IMR-90 (cell line): ENCODE measurements around the gene PTS. TPM values are rescaled to one million over a fixed set of nuclear protein-coding genes. Genes with fewer than 3 reads are reported as not detected.

ENCODE experiments used
- ATAC-seq: fragments of 200-7000 bp; cut with Tn5 transposase; 2 replicates; pipeline ENCODE4 v1.9.1; 2020; ENCODE audit warnings: low read depth, mild to moderate bottlenecking, moderate library complexity
- BruUV-seq: library from RNA; stranded (reverse); fragments of 400-500 nt; replicated peaks from 2 replicates; lab custom pipeline; 2021; lab: Mats Ljungman, UMichigan
- CTCF ChIA-PET: fragments of 300-600 bp; formaldehyde crosslinking; extraction: SDS; loops from one replicate; lab custom pipeline; 2021; ENCODE audit warnings: antibody characterized with exemption; lab: Yijun Ruan, JAX
- POLR2A ChIA-PET: fragments of 300-600 bp; sonication (Branson Sonifier 250); formaldehyde crosslinking; loops from one replicate; lab custom pipeline; 2022; ENCODE audit warnings: antibody characterized with exemption; ENCODE audit not compliant: unreplicated experiment; lab: Charles Lee
- DNase-seq: peaks from one replicate; pipeline ENCODE4 v3.0.0; 2013
- H2AFZ ChIP-seq: replicated peaks from 2 replicates; pipeline ENCODE3; 2013; ENCODE audit warnings: low read length, mild to moderate bottlenecking; ENCODE audit not compliant: poor library complexity
- H2AK5ac ChIP-seq: 2 replicates; pipeline ENCODE4 v1.6.1; 2013; ENCODE audit warnings: low read depth, low read length, inconsistent platforms
- H2AK9ac ChIP-seq: replicated peaks from 2 replicates; pipeline ENCODE3; 2013; ENCODE audit warnings: mild to moderate bottlenecking, low read depth, low read length, moderate library complexity; ENCODE audit not compliant: poor library complexity
- H2BK120ac ChIP-seq: 2 replicates; pipeline ENCODE4 v1.6.1; 2013; ENCODE audit warnings: low read depth, low read length, inconsistent platforms
- H2BK15ac ChIP-seq: 3 replicates; pipeline ENCODE4 v1.6.1; 2013; ENCODE audit warnings: low read depth, low read length, inconsistent platforms
- H2BK20ac ChIP-seq: 2 replicates; pipeline ENCODE4 v1.6.1; 2013; ENCODE audit warnings: low read depth, mild to moderate bottlenecking, inconsistent platforms, low read length, moderate library complexity
- H2BK5ac ChIP-seq: 2 replicates; pipeline ENCODE4 v1.6.1; 2013; ENCODE audit warnings: mild to moderate bottlenecking, low read depth, low read length, inconsistent platforms; ENCODE audit not compliant: poor library complexity, severe bottlenecking
- H3K14ac ChIP-seq: replicated peaks from 2 replicates; pipeline ENCODE4 v1.6.1; 2013; ENCODE audit warnings: low read depth, low read length, inconsistent platforms
- H3K18ac ChIP-seq: 2 replicates; pipeline ENCODE4 v1.6.1; 2013; ENCODE audit warnings: low read depth, low read length, control low read depth
- H3K23ac ChIP-seq: 2 replicates; pipeline ENCODE4 v1.6.1; 2013; ENCODE audit warnings: low read depth, low read length, inconsistent platforms
- H3K27ac ChIP-seq: 2 replicates; pipeline ENCODE4 v1.5.1; 2013; ENCODE audit warnings: mild to moderate bottlenecking, control low read depth, low read length; ENCODE audit not compliant: insufficient read depth
- H3K27me3 ChIP-seq: 2 replicates; pipeline ENCODE4 v1.6.1; 2013; ENCODE audit warnings: low read length; ENCODE audit not compliant: control insufficient read depth, insufficient read depth
- H3K36me3 ChIP-seq: 2 replicates; pipeline ENCODE4 v1.6.1; 2013; ENCODE audit warnings: low read length, mixed read lengths; ENCODE audit not compliant: control insufficient read depth, insufficient read depth
- H3K4ac ChIP-seq: 2 replicates; pipeline ENCODE4 v1.6.1; 2013; ENCODE audit warnings: low read depth, low read length, inconsistent platforms
- H3K4me1 ChIP-seq: 2 replicates; pipeline ENCODE4 v1.6.1; 2013; ENCODE audit warnings: low read length, mixed read lengths; ENCODE audit not compliant: control insufficient read depth, insufficient read depth
- H3K4me2 ChIP-seq: 2 replicates; pipeline ENCODE4 v1.6.1; 2013; ENCODE audit warnings: low read depth, mild to moderate bottlenecking, control low read depth, low read length, moderate library complexity
- H3K4me3 ChIP-seq: 2 replicates; pipeline ENCODE4 v1.5.1; 2013; ENCODE audit warnings: low read depth, mild to moderate bottlenecking, control low read depth, low read length, moderate library complexity; ENCODE audit not compliant: insufficient read depth
- H3K56ac ChIP-seq: 2 replicates; pipeline ENCODE4 v1.6.1; 2013; ENCODE audit warnings: low read length, inconsistent platforms; ENCODE audit not compliant: insufficient read depth; ENCODE audit errors: extremely low read depth
- H3K79me1 ChIP-seq, 2 experiments: 2 replicates each; pipeline ENCODE4 v1.6.1; 2013; ENCODE audit warnings: low read length in 2 of 2, inconsistent platforms in 1 of 2, low read depth in 1 of 2
- H3K9ac ChIP-seq: 2 replicates; pipeline ENCODE4 v1.6.1; 2013; ENCODE audit warnings: low read depth, low read length, control low read depth
- H3K9me1 ChIP-seq: 2 replicates; pipeline ENCODE4 v1.6.1; 2013; ENCODE audit warnings: low read length, inconsistent platforms; ENCODE audit not compliant: insufficient read depth
- H3K9me3 ChIP-seq: 2 replicates; pipeline ENCODE4 v1.6.1; 2013; ENCODE audit warnings: low read length; ENCODE audit not compliant: control insufficient read depth, insufficient read depth
- H4K20me1 ChIP-seq: 2 replicates; pipeline ENCODE4 v1.6.1; 2013; ENCODE audit warnings: low read length, inconsistent platforms; ENCODE audit not compliant: insufficient read depth
- H4K5ac ChIP-seq: 2 replicates; pipeline ENCODE4 v1.6.1; 2013; ENCODE audit warnings: mild to moderate bottlenecking, low read depth, low read length, control low read depth
- H4K8ac ChIP-seq, 2 experiments: 2 replicates each; pipeline ENCODE4 v1.6.1; 2013; ENCODE audit warnings: low read depth in 2 of 2, low read length in 2 of 2, control low read depth in 1 of 2, inconsistent platforms in 1 of 2
- H4K91ac ChIP-seq: 2 replicates; pipeline ENCODE4 v1.6.1; 2013; ENCODE audit warnings: low read depth, low read length, inconsistent platforms; ENCODE audit not compliant: insufficient read depth
- CTCF ChIP-seq: conservative IDR thresholded peaks from 2 replicates; pipeline ENCODE4 v1.5.1; 2012; ENCODE audit warnings: mild to moderate bottlenecking, low read depth, low read length, improper control_type of control experiment
- FOS ChIP-seq: fragments of 150-350 bp; IDR thresholded peaks from 2 replicates; pipeline ENCODE4 v1.6.1; 2016; ENCODE audit warnings: low read depth, low read length
- MXI1 ChIP-seq: IDR thresholded peaks from 2 replicates; pipeline ENCODE4 v1.6.1; 2012; ENCODE audit warnings: low read depth, mild to moderate bottlenecking, low read length, moderate library complexity, borderline replicate concordance
- POLR2A ChIP-seq: IDR thresholded peaks from 2 replicates; pipeline ENCODE4 v1.6.1; 2012; ENCODE audit warnings: mild to moderate bottlenecking, low read depth, low read length
- RFX5 ChIP-seq: IDR thresholded peaks from 2 replicates; pipeline ENCODE4 v1.8.0; 2012; ENCODE audit warnings: low read depth, mild to moderate bottlenecking, low read length, moderate library complexity
- WGBS, 2 experiments: methylation state at CpG; one replicate each; pipeline versions ENCODE4 v1.1.5 to v1.1.7; 2013; ENCODE audit warnings: missing lambda C conversion rate in 2 of 2; ENCODE audit not compliant: insufficient read length in 1 of 2; ENCODE audit errors: extremely low coverage in 2 of 2; 5-methylcytosine and 5-hydroxymethylcytosine counted together
- dilution Hi-C: fragments of 300-500 bp; cut with HindIII; formaldehyde crosslinking; loops from one replicate; pipeline ENCODE4 v1.14.3; 2018; ENCODE audit warnings: low sequenced_read_pairs; ENCODE audit not compliant: unreplicated experiment
- in situ Hi-C: fragments of 300-500 bp; cut with MboI; formaldehyde crosslinking; loops from 3 replicates; pipeline ENCODE4 v1.14.3; 2019; ENCODE audit warnings: low sequenced_read_pairs, inconsistent platforms, mixed read lengths
- intact Hi-C: fragments of 100-400 bp; cut with micrococcal nuclease; formaldehyde crosslinking; loops from 2 replicates; pipeline ENCODE4 v1.10.0; 2022
- polyA plus RNA-seq, 3 experiments: library from polyadenylated mRNA; depleted of rRNA; stranded (reverse); fragments of >200 nt; gene quantifications; 2 replicates each; pipeline ENCODE4 v1.2.3, GENCODE V29; 2012; ENCODE audit warnings: low replicate concordance in 1 of 3
- total RNA-seq: library from RNA; depleted of rRNA; stranded (reverse); fragments of >200 nt; gene quantifications from 2 replicates; pipeline ENCODE4 v1.2.3, GENCODE V29; 2012

The PTS gene
- total and polyA plus RNA-seq, 2 of the 4 experiments (the other 2 are of a cell fraction): 21.0 to 51.8 TPM

GRCh38 chr11:112270551-112271180 lies 44.4 kb downstream of the PTS start:
- ATAC-seq (no peak), DNase-seq (no peak)
- H3K23ac ChIP-seq: no peak overlapping the region
- H3K4me2 ChIP-seq: no peak overlapping the region
- H3K56ac ChIP-seq: no peak overlapping the region
- H3K27ac ChIP-seq: no peak overlapping the region
- H3K9me1 ChIP-seq: 0 out of 2 replicates have a peak, but pooled peaks cover 3% of the 10 kb centered on the region
- no TSS peak for BruUV-seq
- no peak overlapping the region for H2AFZ ChIP-seq
- H3K79me1 ChIP-seq: no peaks in the 10 kb centered on the region
- H3K9me3 ChIP-seq: no peaks in the 10 kb centered on the region
- H3K4me1 ChIP-seq: peaks cover 11% of the 10 kb centered on the region
- TF ChIP-seq MXI1 (no peak), CTCF (no peak), RFX5 (no peak), FOS (no peak), POLR2A (no peak)
- H3K27me3 ChIP-seq: no peaks in the 10 kb centered on the region
- in situ Hi-C loops (loop anchor here (10.0 kb wide), 1 partner anchor 156 kb away; no protein-coding TSS in a partner anchor), intact Hi-C loops (no loop called here), dilution Hi-C loops (no loop called here)
- no peak overlapping the region for H3K4ac ChIP-seq
- H2AK5ac ChIP-seq: no peak overlapping the region
- H4K20me1 ChIP-seq: no peaks in the 10 kb centered on the region
- no peak overlapping the region for H3K14ac ChIP-seq
- no peaks in the 10 kb centered on the region for H3K36me3 ChIP-seq
- no peak overlapping the region; the same call in 1 of the 2 replicates for H2BK120ac ChIP-seq
- H2BK20ac ChIP-seq: no peak overlapping the region
- H3K9ac ChIP-seq: no peak overlapping the region
- H4K5ac ChIP-seq: no peak overlapping the region
- no peak overlapping the region for H4K8ac ChIP-seq
- no peak overlapping the region for H3K4me3 ChIP-seq
- WGBS, 2 experiments: 71% methylated on average over 1 of the region's 12 CpGs; no CpG with 5 or more reads in 1 of the 2 experiments
- H2BK5ac ChIP-seq: no peak overlapping the region
- ChIA-PET POLR2A (no interaction called here), CTCF (interaction anchor here (0.7 to 0.9 kb wide), 2 partner anchors 9 to 448 kb away, joined by 3 to 13 read pairs; no protein-coding TSS in a partner anchor)
- 0 out of 2 replicates have a peak overlapping the region, but pooled peaks have one; percentile 9 for H4K91ac ChIP-seq
- no peak overlapping the region for H2BK15ac ChIP-seq
- no peak overlapping the region for H3K18ac ChIP-seq
- H2AK9ac ChIP-seq: no peak overlapping the region
